GM21447 (cell line): ENCODE data around the gene SUFU.

Experiments
- ATAC-seq: cut with Tn5 transposase; IDR thresholded peaks from one replicate; pipeline ENCODE4 v1.9.1; 2021; ENCODE audit not compliant: unreplicated experiment

The SUFU gene

DNA sequence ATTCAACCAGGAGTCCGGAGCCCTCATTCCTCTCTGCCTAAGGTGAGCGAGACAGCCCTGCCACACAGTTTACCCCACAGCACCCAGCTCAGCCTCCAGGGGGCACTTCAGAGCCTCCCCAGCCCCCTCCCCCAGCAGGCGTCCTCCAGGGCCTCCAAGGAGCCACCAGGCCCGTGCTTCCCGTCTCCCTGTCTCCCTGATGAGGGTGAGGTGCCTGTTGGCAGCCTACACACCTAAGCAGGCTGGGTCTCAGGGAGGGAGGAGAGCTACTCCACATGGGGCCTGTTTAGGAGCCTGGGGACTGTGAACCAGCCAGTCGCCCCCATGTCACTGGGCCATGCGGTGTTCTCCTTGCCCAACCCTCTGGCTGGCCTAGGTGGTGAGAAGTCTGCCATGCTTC lies 111.6 kb downstream of the SUFU start:
- no peak for ATAC-seq

DNA sequence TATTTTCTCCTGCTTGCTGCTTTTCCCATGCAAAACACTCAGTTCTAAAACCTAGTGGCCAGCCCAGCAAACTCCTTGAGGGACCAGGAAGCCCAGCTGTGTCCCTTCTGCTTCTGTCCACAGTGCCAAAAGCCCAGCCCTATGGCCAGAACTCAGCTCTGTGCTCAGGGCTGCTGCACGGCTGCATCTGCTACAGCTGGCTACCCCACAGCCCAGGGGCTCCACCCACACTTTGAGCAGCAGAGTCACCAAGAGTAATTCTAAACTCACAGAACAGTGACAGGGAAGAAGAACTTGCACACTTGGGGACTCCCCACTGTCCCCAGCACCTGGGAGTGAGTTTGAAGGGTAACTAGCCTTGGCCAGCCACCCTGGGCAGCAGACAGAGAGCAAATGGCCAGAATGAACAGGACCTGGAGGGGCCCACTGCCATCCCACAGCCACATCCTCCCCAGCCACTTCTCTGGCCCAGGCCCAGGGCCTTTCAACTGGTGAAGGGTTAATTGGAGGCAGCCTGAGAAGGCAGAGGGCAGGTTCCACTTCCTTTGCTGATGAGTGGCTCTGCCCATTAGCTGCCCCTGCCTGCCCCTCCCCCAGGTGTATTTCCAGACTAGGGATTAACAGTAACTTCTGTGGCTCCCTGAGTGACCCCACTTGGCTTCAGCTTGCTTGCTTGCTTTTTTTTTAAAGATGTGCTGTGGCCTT lies 112.4 kb downstream of the SUFU start:
- ATAC-seq, result no peak

DNA sequence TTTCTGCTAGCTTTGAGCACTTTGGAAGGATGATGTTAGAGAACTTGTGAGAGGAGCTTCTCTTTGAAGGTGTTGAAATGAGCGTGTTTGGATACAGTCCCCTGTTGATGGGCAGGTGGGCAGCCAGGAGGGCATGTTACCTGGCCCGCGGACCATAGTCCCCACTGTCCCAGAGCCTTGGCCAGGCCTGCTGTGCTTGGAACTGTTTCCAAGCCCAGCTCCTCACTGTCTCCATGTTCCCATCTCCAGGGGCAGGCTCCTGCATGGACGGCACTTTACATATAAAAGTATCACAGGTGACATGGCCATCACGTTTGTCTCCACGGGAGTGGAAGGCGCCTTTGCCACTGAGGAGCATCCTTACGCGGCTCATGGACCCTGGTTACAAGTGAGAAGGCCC lies 113.3 kb downstream of the SUFU start:
- ATAC-seq, result no peak

DNA sequence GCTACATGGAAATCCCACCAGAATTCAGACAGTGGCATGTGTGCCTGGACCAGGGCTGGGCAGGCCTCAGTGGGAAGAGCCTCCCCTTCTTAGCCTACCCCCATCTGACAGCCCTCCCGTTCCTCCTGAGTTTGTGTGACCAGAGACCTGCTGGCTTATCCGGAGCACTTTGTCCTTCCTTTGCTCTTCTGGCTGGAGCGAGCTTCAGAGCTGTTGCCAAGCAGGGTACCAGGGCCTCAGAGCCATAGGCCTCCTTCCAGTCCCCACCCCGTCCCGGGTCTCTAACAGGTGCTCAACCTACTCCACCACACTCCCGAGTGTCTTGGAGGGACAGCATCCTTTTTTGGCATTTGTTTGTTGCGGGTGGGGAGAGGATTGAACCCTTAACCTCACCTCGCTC lies 114.0 kb downstream of the SUFU start:
- no peak for ATAC-seq

DNA sequence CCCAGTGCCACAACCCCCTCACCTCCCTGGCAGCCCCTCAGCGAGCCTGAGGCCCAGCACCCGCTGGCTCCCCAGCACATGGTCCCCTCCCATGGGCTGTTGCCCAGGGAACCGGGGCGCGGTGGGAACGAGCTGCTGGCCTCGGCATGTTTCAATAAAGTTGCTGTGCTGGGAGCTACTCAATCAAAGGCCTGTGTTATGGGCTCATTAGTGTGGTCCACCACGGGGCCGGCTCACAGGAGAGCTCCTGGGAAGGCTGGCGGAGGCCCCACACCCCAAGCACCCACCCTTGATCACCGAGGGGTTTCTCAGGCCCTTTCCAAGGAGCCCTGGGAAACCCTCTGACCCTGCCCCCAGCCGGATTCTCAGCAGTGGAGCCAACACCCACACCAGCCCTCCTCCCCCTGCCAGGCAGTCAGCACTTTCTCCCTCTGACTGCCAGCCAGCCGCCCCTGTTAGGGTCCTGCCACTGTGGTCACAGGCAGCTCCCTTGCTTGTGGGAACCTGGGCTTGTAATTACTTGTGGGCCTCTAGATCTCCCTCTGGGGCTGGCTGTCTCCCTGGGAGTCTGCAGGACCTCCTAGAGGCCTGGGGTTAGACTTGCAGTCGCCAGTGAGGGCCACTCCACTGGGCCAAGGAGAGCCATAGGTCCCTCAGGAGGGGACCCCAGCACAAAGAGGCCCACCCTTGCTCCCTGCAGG lies 115.7 kb downstream of the SUFU start:
- no peak for ATAC-seq

DNA sequence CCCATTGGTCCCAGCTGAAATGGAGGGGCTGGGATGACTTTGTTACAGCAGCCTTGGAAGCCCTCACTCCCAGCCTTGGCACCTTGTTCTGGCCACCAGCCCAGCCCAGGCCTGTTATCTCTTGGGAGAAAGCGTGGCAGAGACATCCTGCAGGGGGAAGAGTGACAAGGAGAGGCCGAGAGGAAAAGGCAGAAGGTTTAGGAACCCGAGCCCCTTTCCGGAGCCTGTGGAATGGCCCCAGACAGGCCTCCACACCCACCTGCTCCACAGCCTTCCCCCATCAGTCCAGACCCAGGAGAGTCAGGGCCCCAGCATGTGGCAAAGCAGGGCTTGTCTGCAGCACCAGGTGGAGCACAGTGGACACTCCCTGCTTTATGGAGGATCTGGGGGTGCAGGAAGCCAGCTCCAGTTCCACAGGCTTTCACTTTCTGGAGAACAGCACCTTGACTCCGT lies 116.4 kb downstream of the SUFU start:
- no peak for ATAC-seq

DNA sequence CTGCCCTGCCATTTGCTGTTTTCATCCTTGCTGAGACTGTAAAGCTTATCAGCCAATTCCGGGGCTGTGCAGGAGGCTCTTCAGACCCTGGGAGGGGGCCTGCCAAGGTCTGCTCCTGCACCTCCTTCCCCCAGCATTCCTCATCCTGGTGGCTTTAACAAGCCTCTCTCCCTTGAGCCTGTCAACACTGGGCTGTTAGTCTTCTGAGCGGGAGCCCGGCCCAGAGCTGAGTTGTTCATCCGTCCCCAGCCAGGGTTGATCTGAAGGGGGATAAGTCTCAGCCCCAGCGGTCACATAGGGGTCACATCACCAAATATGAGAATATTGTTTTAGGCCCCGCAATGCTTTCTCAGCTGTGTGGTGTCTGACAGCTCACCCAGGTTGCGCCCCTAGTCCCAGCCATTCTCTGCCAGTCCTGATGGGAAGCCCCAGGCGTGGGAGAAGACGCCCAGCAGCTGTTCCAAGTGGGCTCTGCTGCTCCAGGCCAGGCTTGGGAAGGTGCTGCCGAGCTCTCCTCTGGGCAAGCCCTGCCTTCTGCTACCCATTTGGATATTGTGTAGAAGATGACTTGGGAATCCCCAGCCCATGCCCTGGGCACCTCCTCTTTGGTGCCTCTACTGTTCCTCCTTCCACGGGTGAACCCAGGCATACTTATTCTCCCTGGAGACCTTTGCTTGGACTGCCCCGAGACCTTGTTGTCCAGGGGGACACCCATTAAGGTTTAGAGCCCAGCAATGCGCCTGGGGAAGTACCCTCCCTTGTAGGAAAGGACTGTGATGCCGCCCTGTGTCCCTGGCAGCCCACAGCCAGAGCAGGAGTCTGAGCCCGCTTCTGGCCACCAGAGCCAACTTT lies 117.0 kb downstream of the SUFU start:
- ATAC-seq, result no peak

DNA sequence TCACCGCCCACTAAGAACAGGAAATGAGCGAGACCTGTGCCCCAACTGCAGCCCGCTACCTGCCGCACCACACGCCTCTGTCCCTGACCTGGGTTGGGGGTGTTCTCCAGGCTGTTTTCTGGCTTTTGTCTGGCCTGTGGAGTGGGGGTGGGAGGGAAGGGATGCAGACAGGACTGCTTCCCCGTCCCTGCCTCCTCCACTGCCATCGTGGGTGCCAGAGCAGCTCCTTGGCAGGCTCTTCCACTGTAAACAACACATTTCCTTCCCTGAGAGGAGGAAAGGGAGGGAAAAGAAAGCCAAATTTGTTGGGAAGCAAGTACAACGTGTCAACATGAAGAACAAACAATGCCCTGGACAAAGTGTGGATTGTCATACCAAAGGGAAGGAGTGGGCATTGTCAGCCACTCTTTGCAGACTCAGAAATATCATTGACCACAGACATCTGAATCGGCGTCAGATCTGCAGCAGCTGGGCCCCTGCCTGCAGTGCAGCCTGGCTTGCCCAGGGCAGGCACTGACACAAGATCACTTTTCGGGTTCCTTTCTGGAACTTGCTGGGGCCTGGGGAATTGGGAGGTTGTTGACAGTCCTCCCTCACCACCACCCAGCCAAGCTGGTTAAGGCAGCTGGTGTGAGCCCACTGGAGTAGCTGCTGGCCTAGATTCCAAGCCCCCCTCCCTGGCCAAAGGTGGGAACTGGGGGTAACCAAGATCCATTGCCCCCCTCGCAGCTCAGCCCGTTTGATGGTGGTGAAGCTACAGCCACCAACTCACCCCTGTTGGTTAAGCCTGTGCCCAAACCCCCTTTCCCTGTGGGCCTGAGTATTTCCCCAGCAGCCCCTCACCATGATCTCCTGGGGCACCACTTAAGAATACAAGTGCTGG lies 117.9 kb downstream of the SUFU start:
- ATAC-seq, result no peak

DNA sequence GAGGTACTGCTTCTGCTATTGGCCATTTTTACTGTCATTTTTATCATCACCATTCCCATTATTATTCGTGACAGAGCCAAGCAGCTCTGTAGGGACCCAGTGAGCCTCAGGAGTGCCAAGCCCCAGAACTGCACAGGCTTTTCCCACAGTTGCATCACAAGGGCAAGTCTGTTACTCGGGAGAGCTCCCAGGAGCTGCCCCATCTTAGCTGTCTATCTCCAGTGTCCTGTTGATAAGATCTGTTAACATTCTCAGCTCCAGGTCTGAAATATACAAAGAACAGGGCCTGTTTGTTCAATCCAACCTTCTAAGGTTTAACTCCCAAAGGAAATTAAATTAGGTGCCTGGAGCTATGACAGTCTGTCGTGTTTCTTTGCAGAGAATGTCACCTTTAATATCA lies 120.3 kb downstream of the SUFU start:
- ATAC-seq, result no peak

DNA sequence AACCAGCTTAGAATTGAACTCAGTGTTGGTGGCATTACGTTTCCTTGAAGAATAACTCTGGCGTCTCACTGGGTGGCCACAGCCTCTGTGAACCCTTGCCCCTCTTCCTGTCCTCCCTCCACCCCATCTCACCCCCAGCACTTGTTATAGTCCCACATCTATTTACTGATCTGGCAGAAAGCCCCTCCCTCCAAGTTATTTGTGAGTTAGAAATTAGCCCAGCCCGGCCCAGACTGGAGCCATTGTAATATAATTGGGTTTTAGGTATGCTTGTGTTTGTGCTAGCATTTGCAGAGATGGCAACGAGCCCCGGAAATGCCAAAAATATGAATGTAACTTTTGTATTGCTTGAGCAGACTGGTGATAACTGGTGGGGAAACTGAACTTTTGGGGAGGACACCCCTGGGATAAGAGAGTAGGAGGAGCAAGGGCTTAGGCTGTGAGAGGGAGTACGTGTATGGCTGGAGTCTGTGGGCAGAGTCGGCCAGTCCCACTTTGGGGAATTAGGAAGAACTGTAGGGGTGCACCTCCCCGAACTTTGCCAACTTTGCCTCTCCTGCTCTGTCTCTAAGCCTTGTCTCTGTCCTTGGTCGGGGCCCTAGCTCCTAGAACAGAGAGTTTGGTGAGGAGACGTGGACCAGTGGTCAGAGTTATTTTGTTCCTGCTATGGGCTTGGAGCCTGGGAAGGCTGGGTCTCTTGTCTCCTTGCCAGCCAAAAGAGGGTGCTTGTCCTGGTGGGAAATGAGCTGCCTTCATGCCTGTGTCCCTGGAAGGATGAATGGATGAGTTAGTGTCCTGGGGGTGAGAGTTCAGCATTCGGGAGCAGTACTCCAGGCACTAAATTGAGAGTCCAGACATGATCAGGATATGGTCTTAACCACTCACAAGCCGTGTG lies 121.2 kb downstream of the SUFU start:
- no peak for ATAC-seq

DNA sequence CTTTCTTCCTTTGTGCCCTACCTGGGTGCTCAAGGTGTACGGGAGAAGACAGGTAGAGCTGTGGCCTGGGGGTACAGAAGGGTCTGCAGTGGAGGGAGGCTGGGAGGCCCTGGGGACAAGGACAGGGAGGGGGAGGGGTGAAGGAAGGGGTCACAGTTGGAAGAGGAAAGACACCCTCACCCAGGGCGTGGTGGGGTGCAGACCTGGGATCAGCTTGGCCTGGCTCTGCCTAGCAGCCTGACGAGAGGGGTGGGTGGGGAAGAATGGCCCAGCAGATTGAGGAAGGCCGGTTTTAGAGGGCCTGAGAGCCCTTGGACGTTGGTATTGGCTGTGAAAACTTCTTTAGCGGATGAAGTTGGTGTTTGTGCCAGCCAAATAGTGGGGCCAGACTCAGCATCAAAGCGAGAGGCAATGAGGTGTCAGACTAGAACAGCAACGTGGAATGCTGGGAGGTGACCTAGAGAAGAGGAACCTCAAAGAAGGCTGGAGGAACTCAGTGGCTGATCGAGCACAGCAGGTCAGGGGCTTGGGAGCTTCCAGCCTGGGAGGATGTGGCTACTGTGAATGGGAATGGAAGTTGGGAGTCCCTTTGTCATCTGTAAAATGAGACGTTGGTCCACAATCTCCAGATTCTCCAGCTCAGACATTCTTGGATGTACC lies 122.4 kb downstream of the SUFU start:
- no peak for ATAC-seq

DNA sequence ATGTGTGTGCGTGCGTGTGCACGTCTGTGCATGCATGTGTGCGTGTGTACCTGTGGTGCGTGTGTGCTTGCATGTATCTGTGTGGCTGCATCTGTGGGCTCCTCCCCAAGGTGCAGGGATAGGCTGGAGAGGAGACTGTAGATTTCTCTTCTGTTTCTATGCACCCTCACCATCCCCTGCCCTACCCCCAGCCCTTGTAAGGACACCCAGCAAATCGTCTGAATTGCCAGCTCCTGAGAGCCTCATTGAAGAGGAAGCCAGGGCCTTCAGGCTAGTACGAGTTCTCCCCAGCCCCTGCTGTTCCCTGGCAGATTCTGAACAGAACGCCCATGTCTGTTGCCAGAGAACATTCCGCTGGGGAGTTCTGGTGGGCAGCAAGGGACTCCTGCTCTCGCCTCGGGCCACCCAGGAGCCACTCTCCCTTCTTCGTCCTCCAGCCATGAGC lies 123.5 kb downstream of the SUFU start:
- ATAC-seq, result no peak

DNA sequence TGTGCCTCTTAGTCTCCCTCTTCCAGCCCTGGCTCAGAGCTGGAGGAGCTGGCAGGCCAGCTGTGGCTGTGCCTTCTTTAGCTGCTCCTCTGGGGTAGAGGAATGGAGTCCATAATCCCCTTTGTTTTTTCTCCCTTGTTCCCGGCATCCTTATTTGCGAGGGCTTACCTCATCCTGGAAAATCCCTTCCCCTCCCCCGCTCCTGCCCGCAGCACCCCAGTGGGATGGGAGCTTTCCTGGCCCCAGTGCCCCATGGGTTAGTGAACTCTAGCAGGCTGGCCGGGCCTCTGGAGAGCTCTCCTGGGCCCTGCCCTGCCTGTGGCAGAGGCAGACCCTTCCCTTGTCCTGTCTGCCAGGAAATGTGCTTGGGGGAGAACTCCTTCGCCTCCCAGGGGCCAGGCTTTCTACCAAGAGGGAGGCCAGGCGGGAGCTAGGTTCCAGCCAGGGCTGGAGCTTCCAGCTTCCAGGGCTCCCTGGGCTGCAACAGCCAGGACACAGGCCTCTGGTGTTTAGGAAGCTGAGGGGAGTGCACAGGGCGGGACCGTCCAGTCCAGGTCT lies 124.0 kb downstream of the SUFU start:
- ATAC-seq, result no peak

DNA sequence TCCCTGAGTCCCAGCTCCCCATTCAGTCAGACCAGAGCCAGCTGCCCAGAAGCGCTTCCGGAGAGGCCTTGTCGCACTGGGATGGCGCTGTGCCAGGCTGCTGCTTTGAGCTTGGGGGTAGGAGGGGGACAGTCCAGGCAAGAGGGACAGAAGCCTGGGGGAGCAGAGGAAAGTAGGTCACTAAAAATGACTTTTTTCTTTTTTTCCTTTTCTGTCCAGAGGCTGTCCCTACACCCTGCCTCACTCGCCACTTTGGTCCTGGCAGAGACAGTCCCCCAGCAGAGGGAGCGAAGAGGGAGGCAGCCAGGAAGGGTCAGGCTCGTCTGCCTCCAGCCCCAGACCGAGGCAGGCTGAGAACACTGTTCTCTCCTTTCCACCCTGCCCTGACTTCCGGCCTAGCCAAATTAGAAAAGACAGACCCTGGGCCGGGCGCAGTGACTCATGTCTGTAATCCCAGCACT lies 124.7 kb downstream of the SUFU start:
- no peak for ATAC-seq

DNA sequence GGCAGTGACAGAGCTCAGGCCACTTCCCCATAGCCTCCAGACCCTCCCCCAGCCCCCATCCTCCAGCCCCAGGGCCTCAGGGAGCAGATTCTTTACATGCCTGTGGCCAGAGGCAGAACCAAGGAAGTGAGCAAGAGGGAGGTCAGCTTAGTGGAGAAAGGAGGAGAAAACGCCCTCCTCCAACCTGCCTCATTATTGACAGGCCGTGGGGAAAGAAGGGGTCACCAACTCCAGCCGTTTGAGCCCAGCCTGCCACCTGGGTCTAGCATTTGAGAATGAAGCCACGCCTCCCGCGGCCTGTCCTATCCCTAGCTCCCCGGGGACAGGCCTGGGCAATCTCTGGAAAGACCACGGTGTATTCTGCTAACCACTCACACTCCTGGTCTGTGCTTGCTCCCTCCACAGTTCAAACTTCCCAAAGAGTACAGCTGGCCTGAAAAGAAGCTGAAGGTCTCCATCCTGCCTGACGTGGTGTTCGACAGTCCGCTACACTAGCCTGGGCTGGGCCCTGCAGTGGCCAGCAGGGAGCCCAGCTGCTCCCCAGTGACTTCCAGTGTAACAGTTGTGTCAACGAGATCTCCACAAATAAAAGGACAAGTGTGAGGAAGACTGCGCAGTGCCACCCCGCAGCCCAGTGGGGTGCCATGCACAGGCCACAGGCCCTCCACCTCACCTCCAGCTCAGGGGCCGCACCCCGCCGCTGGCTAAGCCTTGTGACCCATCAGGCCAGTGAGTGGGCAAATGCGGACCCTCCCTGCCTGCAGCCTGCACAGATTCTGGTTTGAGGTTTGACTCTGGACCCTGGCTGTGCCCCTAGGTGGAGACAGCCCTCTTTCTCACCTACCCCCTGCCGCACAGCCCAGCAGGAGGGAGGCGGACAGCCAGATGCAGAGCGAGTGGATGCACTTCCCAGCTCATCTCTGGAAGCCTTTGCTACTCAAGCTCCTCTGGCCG lies 126.2 kb downstream of the SUFU start:
- ATAC-seq, result no peak

DNA sequence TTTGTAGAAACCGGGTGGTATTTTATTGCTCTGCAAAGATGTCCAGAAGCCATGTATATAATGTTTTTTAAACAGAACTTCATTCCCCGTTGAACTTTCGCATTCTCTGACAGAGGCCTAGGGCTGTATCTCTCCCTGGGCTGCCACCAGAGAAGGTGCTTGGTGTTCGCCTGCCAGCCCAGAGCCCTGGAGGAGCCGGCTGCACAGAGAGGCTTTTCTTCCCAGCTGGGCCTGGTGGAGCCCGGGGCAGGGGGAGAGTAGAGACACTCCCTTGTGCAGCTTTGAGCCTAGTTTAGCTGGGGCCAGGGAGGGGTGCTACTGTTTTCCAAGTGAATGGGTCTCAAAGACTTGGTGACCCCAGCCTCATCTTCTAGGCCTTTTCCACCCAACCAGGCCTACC lies 126.9 kb downstream of the SUFU start:
- ATAC-seq, result no peak

DNA sequence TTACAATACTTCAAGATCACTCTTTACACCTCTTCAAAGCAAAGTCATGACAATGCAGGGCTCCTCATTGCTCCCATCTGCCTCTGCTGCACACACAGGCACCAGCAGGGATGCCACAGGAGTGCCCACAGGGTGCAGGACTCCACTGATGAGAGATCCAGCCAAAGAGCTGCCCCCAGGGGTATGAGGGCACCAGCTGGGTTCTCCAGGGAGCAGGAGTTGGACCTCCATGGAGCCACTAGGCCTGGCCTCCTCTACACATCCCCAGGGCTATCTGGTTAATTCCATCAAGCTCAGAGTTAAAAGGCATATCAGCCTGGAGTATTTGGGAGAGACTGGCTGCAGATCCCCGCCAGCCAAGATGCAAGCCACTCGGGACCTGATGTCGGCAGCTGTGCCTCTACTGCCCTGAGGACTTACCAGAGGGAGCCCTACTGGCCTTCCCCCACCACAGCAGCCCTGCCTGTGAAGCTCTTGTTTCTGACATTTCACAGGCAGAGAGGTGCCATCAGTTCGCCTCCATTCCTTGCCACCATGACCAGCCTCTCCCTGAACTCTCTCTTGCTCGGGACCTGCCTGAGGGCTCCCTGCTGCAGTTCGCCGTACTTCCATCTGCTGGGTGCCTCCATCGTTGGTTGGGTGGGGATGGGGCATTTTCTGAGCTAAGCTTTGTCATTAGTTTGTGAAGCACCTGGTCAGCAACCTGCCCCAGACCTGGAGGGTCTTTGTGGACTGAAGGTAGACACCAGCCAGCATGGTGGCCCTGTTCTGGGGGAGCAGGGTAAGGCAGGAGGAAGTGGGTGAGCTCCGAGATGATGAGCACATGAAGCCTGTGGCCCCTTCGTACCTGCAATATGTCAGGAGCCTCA lies 128.0 kb downstream of the SUFU start:
- ATAC-seq, result no peak
